K562 (cell line): Measurements from ENCODE around the gene ZNF622. TPM values are rescaled to one million over a fixed set of nuclear protein-coding genes. Genes with fewer than 3 reads are reported as not detected.

Experiments used
- ATAC-seq: fragments of 200-7000 bp; cut with Tn5 transposase; 3 replicates; pipeline ENCODE4 v1.9.1; 2020; ENCODE audit warnings: moderate library complexity
- BruUV-seq: library from RNA; stranded (reverse); fragments of 400-500 nt; replicated peaks from 2 replicates; lab custom pipeline; 2021; lab: Mats Ljungman, UMichigan
- CTCF ChIA-PET: fragments of 300-600 bp; formaldehyde crosslinking; extraction: SDS; loops from one replicate; lab custom pipeline; 2021; ENCODE audit warnings: low intra/inter-chr PET ratio; lab: Yijun Ruan, JAX
- POLR2A ChIA-PET: fragments of 300-600, 350-650 bp; sonication (Branson Sonifier 250); formaldehyde crosslinking; extraction: SDS; loops from one replicate; lab custom pipeline; 2021; ENCODE audit warnings: antibody characterized with exemption, inconsistent platforms; lab: Yijun Ruan, JAX
- DNase-seq, 4 experiments: peaks; one replicate each; pipeline versions ENCODE4 v3.0.0 to v3.0.0-alpha.2; 2011 to 2018; ENCODE audit warnings: low spot score in 3 of 4, mixed read lengths in 3 of 4; ENCODE audit errors: extremely low read depth in 1 of 4
- FAIRE-seq: peaks from 2 replicates; lab custom pipeline; 2011; peaks lifted over from hg19 to GRCh38; lab: Jason Lieb, UNC
- H2AFZ ChIP-seq: 2 replicates; pipeline ENCODE4 v1.6.0; 2011; ENCODE audit warnings: low read depth, low read length, control low read depth, inconsistent platforms
- H3K27ac ChIP-seq: fragments of 200-600 bp; 3 replicates; pipeline ENCODE4 v1.8.0; 2011; ENCODE audit warnings: low read depth, mild to moderate bottlenecking, control low read depth, inconsistent platforms, low read length, moderate library complexity, mixed read lengths; ENCODE audit errors: extremely low read depth
- H3K27me3 ChIP-seq, 2 experiments: fragments of 300-600 bp in 1 of 2; 2 replicates in 1 of 2; 3 replicates in 1 of 2; pipeline versions ENCODE4 v1.6.0 to v1.8.0; 2011; ENCODE audit warnings: inconsistent platforms in 2 of 2, low read length in 2 of 2, mild to moderate bottlenecking in 1 of 2, mixed read lengths in 1 of 2, moderate library complexity in 1 of 2; ENCODE audit not compliant: control insufficient read depth in 2 of 2, insufficient read depth in 2 of 2
- H3K36me3 ChIP-seq: fragments of 300-600 bp; 3 replicates; pipeline ENCODE4 v1.8.0; 2011; ENCODE audit warnings: mild to moderate bottlenecking, low read length, inconsistent platforms; ENCODE audit not compliant: control insufficient read depth, insufficient read depth
- H3K4me1 ChIP-seq, 2 experiments: fragments of 200-600 bp in 1 of 2; replicated peaks in 1 of 2; 2 replicates in 1 of 2; 3 replicates in 1 of 2; pipeline versions ENCODE4 v1.5.1 to v1.8.0; 2011; ENCODE audit warnings: inconsistent platforms in 2 of 2, low read length in 2 of 2, mild to moderate bottlenecking in 1 of 2, mixed read lengths in 1 of 2, moderate library complexity in 1 of 2; ENCODE audit not compliant: control insufficient read depth in 2 of 2, insufficient read depth in 2 of 2
- H3K4me2 ChIP-seq: 2 replicates; pipeline ENCODE4 v1.6.1; 2011; ENCODE audit warnings: low read length, control low read depth, inconsistent platforms, mixed read lengths; ENCODE audit not compliant: insufficient read depth
- H3K4me3 ChIP-seq: fragments of 200-600 bp; sonication (generic), shearing (Covaris generic); 2 replicates; pipeline ENCODE4 v1.5.1; 2016; ENCODE audit warnings: control low read depth, inconsistent platforms
- H3K79me2 ChIP-seq: fragments of 200-600 bp; 3 replicates; pipeline ENCODE4 v1.8.0; 2011; ENCODE audit warnings: low read length, inconsistent platforms; ENCODE audit not compliant: control insufficient read depth, insufficient read depth
- H3K9ac ChIP-seq, 2 experiments: 2 replicates each; pipeline versions ENCODE4 v1.6.0 to v1.6.1; 2011; ENCODE audit warnings: low read depth in 2 of 2, low read length in 2 of 2, control low read depth in 1 of 2, inconsistent platforms in 1 of 2, mild to moderate bottlenecking in 1 of 2, mixed read lengths in 1 of 2; ENCODE audit not compliant: insufficient read depth in 1 of 2
- H3K9me1 ChIP-seq: one replicate; pipeline ENCODE4 v1.6.0; 2011; ENCODE audit warnings: inconsistent platforms, mild to moderate bottlenecking, low read length, moderate library complexity; ENCODE audit not compliant: control insufficient read depth, insufficient read depth
- H3K9me3 ChIP-seq: replicated peaks from 2 replicates; pipeline ENCODE4 v1.5.1; 2011; ENCODE audit warnings: low read depth, low read length, inconsistent platforms; ENCODE audit not compliant: control insufficient read depth, insufficient read depth
- H4K20me1 ChIP-seq: replicated peaks from 2 replicates; pipeline ENCODE4 v1.6.1; 2011; ENCODE audit warnings: low read length, inconsistent platforms, mixed read lengths; ENCODE audit not compliant: control insufficient read depth, insufficient read depth
- BCL6 ChIP-seq: fragments of 250-450 bp; sonication (Bioruptor Pico); IDR thresholded peaks from 2 replicates; pipeline ENCODE4 v1.4.0; 2020
- CBX2 ChIP-seq: fragments of 200-600 bp; sonication (generic); IDR thresholded peaks from one replicate; pipeline ENCODE4 v1.6.1; 2012; ENCODE audit warnings: mild to moderate bottlenecking, low read length, inconsistent platforms; ENCODE audit not compliant: insufficient read depth, poor library complexity, severe bottlenecking
- CC2D1A ChIP-seq: fragments of 450-650 bp; IDR thresholded peaks from 2 replicates; pipeline ENCODE4 v1.6.1; 2017; ENCODE audit warnings: mild to moderate bottlenecking
- HDAC8 ChIP-seq: fragments of 450-650 bp; IDR thresholded peaks from 2 replicates; pipeline ENCODE4 v1.6.1; 2016; ENCODE audit warnings: mild to moderate bottlenecking, missing genetic modification characterization, moderate library complexity, missing compliant biosample characterization
- HNRNPLL ChIP-seq: fragments of 200-400 bp; formaldehyde crosslinking; IDR thresholded peaks from 2 replicates; pipeline ENCODE4 v1.6.1; 2017; ENCODE audit warnings: low read length, low read depth, mild to moderate bottlenecking; ENCODE audit not compliant: poor library complexity, severe bottlenecking
- L3MBTL2 ChIP-seq: fragments of 450-650 bp; IDR thresholded peaks from 2 replicates; pipeline ENCODE4 v1.6.1; 2016; ENCODE audit warnings: mild to moderate bottlenecking, moderate library complexity
- MIER1 ChIP-seq: fragments of 450-650 bp; IDR thresholded peaks from 2 replicates; pipeline ENCODE4 v1.6.1; 2016; ENCODE audit warnings: antibody characterized with exemption, mild to moderate bottlenecking, low read depth
- SMARCA5 ChIP-seq: fragments of 450-650 bp; IDR thresholded peaks from 2 replicates; pipeline ENCODE4 v1.6.1; 2016
- TOE1 ChIP-seq, 2 experiments: fragments of 450-650 bp in 1 of 2; sonication (generic) in 1 of 2; formaldehyde crosslinking in 1 of 2; IDR thresholded peaks; 2 replicates each; pipeline versions ENCODE4 v1.7.1 to v1.8.0; 2016 to 2022; ENCODE audit warnings: borderline replicate concordance in 2 of 2, mild to moderate bottlenecking in 2 of 2, antibody characterized with exemption in 1 of 2, inconsistent platforms in 1 of 2, low read depth in 1 of 2, missing genetic modification reagents in 1 of 2, moderate library complexity in 1 of 2
- TRIM28 ChIP-seq: fragments of 450-650 bp; IDR thresholded peaks from 2 replicates; pipeline ENCODE4 v1.6.1; 2017
- WGBS: fragments of 100-300 bp; shearing (Covaris generic); methylation state at CpG from one replicate; pipeline ENCODE4 v1.1.6; 2016; ENCODE audit warnings: low coverage, mixed read lengths; ENCODE audit not compliant: insufficient coverage; ENCODE audit errors: missing lambda C conversion rate; 5-methylcytosine and 5-hydroxymethylcytosine counted together
- in situ Hi-C: fragments of 300-500 bp; cut with MboI; formaldehyde crosslinking; loops from 4 replicates; pipeline ENCODE4 v1.15.0; 2018; ENCODE audit warnings: inconsistent platforms, mixed read lengths
- intact Hi-C: fragments of 100-400 bp; cut with micrococcal nuclease; formaldehyde crosslinking; loops from 2 replicates; pipeline ENCODE4 v1.14.2; 2022
- polyA plus RNA-seq, 8 experiments: library from polyadenylated mRNA; depleted of rRNA in 4 of 8; stranded (reverse) in 5 of 8; unstranded in 3 of 8; fragments of >200 nt; fragmentation: Nextera tagmentation in 2 of 8; fragmentation: Illumina TruSeq in 1 of 8; extraction: Ambion mirVana in 2 of 8; extraction: Trizol in 1 of 8; gene quantifications; 2 replicates each; pipeline versions ENCODE4 v1.2.1 to v1.2.3, GENCODE V29; 2011 to 2014; ENCODE audit warnings: inconsistent platforms in 1 of 8, missing spikeins in 1 of 8
- total RNA-seq, 7 experiments: library from RNA; depleted of rRNA in 6 of 7; stranded (reverse); fragments of >200 nt in 6 of 7; fragmentation: Illumina TruSeq in 2 of 7; extraction: Trizol in 2 of 7; gene quantifications; 2 replicates each; pipeline versions ENCODE4 v1.2.1 to v1.2.3, GENCODE V29; 2011 to 2021; ENCODE audit warnings: low replicate concordance in 1 of 7
- TF ChIP-seq, protein P1 (sequence below): sonication (generic); formaldehyde crosslinking; IDR thresholded peaks from 2 replicates; pipeline ENCODE4 v1.8.1; 2023; ENCODE audit warnings: mild to moderate bottlenecking, missing genetic modification reagents

Gene ZNF622
- total and polyA plus RNA-seq, 9 of the 15 experiments (the other 6 are each of a cell fraction or from before 2014, with no cell fraction given), result 9.6 to 51.5 (median 32.3) TPM

- POLR2A ChIA-PET, result no interaction called here
- CTCF ChIA-PET, result no interaction called here
- no peak for FAIRE-seq
- no peak overlapping the region for H3K27ac ChIP-seq
- no peaks in the 10 kb centered on the region for H4K20me1 ChIP-seq
- TF ChIP-seq L3MBTL2 (no peak), MIER1 (no peak), HNRNPLL (no peak), SMARCA5 (no peak)
- no peaks in the 10 kb centered on the region for H3K9me1 ChIP-seq
- BruUV-seq, result no TSS peak
- ATAC-seq, result no peak
- no peaks in the 10 kb centered on the region for H3K79me2 ChIP-seq
- H3K27me3 ChIP-seq, result peaks cover 17 to 28% of the 10 kb centered on the region in 2 experiments; a peak in 4 of 5 replicates
- no peak overlapping the region for H3K9ac ChIP-seq
- H3K4me2 ChIP-seq, result no peak overlapping the region
- H3K4me1 ChIP-seq, result no peaks in the 10 kb centered on the region
- DNase-seq, result no peak
- H2AFZ ChIP-seq, result no peak overlapping the region
- intact Hi-C loops, result no loop called here
- in situ Hi-C loops, result no loop called here
- H3K9me3 ChIP-seq, result no peaks in the 10 kb centered on the region
- H3K4me3 ChIP-seq, result no peak overlapping the region
- no peaks in the 10 kb centered on the region for H3K36me3 ChIP-seq
These were observed 42.1 kb upstream of the ZNF622 start for GRCh38 chr5:16507716-16508115.

DNA sequence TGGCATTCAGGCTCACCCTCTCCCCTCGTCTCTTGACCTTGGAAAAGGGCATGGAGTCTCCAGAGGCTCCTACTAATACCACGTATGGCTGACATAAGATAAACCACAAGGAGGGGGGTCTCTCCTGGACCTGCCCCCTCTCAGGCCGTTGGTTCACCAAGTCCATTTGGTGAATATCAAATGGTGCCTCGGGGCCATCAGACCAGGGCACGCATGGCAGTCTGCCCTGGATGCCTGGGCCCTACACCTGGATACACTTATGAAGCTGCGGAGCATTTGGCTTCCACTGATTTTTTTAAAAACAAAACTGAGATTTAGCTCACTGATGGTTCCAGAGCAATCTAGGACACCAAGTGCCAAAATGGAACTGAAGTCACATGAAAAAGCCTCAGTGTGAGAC, 40.3 kb upstream of the ZNF622 start:
- no TSS peak for BruUV-seq
- in situ Hi-C loops, result no loop called here

More for the DNA sequence above, 40.3 kb upstream of the ZNF622 start:
- no peak for DNase-seq
- intact Hi-C loops, result no loop called here
- ATAC-seq, result no peak
- Histone ChIP-seq H3K4me2 (no peak overlapping the region), H3K9ac (no peak overlapping the region), H3K79me2 (no peaks in the 10 kb centered on the region), H3K4me3 (no peak overlapping the region), H3K4me1 (no peaks in the 10 kb centered on the region), H4K20me1 (no peaks in the 10 kb centered on the region), H3K36me3 (no peaks in the 10 kb centered on the region), H2AFZ (no peak overlapping the region), H3K27me3 (peaks cover 17 to 19% of the 10 kb centered on the region in 2 experiments; a peak in 4 of 5 replicates), H3K9me1 (no peaks in the 10 kb centered on the region), H3K9me3 (no peaks in the 10 kb centered on the region), H3K27ac (no peak overlapping the region)
- 2% methylated on average over 6 of the region's 6 CpGs for WGBS
- ChIA-PET CTCF (no interaction called here), POLR2A (interaction anchor here (1.2 kb wide), 1 partner anchor 8 kb away, joined by 3 read pairs; no protein-coding TSS in a partner anchor)
- no peak for FAIRE-seq
- TF ChIP-seq, protein P1, sequence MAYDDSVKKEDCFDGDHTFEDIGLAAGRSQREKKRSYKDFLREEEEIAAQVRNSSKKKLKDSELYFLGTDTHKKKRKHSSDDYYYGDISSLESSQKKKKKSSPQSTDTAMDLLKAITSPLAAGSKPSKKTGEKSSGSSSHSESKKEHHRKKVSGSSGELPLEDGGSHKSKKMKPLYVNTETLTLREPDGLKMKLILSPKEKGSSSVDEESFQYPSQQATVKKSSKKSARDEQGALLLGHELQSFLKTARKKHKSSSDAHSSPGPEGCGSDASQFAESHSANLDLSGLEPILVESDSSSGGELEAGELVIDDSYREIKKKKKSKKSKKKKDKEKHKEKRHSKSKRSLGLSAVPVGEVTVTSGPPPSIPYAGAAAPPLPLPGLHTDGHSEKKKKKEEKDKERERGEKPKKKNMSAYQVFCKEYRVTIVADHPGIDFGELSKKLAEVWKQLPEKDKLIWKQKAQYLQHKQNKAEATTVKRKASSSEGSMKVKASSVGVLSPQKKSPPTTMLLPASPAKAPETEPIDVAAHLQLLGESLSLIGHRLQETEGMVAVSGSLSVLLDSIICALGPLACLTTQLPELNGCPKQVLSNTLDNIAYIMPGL (CRISPR knock-in tag), result no peak
- TF ChIP-seq BCL6 (CRISPR knock-in tag) (no peak), CC2D1A (no peak), HDAC8 (tag) (no peak), TRIM28 (no peak), TOE1 (IDR thresholded peaks at IDR 0.05; ENCODE audit: borderline replicate concordance) (no peak), TOE1 (CRISPR knock-in tag; IDR thresholded peaks at IDR 0.05; ENCODE audit: borderline replicate concordance, low read depth) (no peak), CBX2 (no peak)
